ACHN (cell line): ENCODE results near the gene PHF21B.

Source experiments
- DNase-seq: peaks from one replicate; pipeline ENCODE4 v3.0.0-alpha.2; 2015
- in situ Hi-C: cut with HindIII; loops from 2 replicates; pipeline ENCODE4 v1.10.0; 2017; ENCODE audit warnings: low sequenced_read_pairs, low pct_ligation_motif_present, low pct_unique_long_range_greater_than_20kb

Gene PHF21B

DNA sequence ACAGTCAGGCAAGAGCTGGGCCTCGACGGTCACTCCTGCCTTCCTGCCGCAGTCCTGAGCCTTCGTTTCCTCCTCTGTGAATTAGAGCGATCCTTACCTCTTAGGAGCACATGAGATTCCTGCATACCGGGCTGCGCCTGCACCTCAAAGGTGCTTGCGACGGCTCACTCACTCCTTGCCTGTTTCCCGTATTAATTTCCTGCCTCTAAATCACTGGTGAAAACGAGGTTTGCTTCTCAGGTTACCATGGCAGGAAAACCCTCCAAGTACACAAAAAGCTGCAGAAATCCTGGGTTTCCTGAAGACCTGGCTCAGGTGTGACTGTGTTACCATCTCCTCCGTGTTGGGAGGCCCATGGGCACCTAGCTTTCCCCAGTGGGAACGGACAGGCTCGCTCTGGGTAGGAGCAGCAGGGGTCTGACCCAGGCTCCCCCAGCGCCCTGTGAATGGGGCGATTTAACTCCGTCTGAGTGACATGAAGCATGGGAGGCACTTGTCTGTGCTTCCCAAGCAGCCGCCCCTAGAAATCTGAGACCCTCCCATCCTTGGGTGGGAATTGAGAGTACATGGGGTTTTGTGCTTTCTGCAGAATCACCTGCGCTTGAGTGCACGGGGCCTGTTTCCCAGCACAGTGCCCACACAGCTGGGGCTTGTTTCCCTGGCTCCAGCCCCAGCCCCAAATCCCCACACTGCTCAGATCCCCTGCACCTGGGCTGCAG lies 64.8 kb downstream of the PHF21B start:
- no peak for DNase-seq
- in situ Hi-C loops, result no loop called here

DNA sequence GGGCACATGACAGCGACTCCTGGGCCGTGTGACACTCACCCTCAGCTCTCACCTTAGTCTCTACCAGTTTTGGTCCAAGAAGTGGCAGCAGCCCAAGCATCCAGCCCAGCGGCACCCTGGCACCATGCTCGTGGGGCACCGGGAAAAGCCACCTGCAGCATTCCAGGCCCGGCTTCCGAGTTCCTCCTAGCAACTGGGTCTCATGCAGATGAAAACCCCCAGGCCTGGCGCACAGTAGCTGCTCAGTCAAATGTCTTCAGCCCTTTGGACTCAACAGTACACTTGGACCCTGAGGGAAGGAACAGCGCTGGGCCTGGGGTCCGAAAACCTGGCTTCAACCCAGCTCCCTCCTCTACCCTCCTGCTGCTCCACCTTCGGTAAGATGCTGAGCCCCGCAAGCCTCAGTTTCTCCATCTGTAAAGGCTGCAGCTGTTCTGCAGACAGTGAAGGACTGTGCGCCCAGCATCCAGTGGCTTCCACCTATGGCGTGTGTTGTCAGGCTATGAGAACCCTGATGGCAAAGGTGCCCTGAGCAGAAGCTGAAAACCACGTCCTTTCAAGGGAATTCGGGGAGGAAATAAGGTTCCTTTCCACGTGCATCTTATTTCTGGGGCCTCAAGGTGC lies 66.0 kb downstream of the PHF21B start:
- in situ Hi-C loops, result no loop called here
- no peak for DNase-seq

DNA sequence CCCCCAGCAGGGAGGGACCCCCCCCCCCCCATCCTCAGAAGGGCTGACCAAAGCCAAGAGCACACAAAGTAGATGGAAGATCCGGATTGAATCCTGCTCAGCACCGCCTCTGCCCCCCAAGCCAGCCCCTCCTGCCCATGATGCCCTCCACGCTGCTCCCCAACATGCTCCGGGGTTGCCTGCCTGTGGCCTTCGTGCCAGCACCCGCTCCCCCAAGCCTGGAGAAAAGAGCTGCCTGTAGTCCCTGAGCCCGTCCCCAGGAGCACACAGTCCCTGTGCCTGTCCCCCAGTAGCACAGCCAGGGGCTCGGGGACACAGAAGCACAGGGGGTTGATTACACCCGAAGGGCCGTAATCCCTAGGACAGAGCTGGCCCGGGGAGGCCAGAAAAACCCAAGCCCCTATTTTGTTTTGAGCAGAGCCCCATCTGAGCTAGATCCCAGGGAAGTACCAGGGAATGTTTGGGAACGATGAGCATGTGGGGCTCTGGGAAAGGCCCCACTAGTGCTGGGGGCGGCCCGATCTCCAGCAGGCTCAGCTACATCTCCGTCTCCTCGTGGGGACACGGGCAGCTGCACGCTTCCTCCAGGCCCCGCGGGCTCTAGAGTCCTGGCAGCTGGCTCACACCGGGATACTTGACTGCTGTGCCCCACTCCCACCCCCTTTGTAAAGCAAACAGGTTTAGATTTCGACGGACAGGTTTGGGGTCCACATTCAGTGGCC lies 66.7 kb downstream of the PHF21B start:
- in situ Hi-C loops, result no loop called here

DNA sequence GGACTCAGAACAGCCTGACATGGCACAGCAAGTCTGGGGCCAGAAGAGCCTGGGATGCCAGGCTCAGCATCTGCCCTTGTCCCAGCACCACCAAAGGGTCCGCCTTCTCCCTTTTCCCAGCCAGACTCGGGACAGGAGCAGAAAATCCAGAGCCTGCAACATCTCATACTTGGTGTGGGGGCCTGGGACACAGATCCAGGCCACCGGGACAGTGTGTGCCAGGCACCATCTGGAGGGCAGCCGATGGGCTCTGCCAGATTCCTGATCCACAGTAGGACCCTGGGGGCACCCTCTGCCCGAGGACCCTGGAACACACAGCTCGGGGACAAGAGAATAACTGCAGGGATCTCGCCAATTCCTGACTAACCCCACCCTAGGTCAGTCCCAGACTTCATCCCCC lies 67.7 kb downstream of the PHF21B start:
- in situ Hi-C loops, result no loop called here
- DNase-seq, result no peak

More for the DNA sequence above, 66.7 kb downstream of the PHF21B start:
- DNase-seq, result no peak

DNA sequence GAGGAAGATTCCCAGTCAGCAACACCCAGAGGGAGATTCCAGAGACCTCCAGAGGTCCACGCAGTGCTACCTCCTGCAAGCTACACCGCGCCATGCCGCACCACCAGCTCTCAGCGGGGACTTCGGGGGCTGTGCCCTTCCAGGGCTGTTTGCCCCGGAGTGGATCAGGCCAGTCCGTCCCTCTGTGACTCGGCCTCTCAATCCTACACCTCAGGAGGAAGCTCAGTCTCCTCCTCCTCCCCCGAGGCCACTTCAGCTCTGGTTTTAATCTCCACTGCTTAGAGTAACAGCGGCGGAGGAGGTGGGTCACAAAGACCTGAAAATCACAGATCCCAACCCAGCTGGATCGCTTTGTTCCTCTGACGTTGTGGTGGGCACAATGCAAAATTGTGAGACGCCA lies 68.6 kb downstream of the PHF21B start:
- DNase-seq, result no peak
- in situ Hi-C loops, result no loop called here

DNA sequence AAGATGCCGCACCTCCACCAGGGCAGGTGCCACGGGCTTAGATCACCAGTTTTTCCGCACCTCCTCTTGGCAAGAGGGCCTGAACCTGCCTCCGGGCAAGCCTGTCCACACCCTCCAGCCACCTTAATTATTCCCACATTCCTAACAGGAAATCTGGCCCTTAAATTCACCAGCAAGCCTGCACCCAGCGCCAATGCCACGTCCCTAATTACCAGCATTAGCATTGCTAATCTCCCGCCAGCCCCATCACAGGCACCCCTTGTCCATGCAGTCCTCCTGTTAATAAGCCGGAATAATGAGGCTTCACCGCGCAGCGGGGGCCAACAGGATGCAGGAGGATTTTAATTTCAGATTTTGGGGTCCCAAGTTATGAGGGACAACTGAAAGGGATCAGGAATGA lies 69.7 kb downstream of the PHF21B start:
- in situ Hi-C loops, result no loop called here
- DNase-seq, result no peak

DNA sequence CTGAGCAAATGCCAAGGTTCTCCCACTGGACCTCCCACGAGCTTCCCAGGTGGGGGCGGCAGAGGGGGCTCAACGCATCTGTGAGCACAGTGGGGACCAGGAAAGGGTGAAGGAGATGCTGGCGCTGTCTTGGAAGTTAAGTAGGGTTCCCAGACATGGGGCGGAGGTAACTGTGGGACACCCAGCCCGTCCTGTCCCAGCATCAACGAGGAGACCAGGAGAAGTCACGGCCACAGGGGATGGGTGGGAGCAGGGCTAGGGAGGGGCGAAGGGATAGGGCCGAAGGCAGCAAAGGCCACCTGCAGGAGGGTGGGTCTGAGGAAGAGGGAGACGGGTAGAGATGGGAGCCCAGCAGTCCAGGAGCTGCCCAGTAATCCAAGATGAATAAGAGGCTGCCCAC lies 70.4 kb downstream of the PHF21B start:
- in situ Hi-C loops, result no loop called here
- no peak for DNase-seq

DNA sequence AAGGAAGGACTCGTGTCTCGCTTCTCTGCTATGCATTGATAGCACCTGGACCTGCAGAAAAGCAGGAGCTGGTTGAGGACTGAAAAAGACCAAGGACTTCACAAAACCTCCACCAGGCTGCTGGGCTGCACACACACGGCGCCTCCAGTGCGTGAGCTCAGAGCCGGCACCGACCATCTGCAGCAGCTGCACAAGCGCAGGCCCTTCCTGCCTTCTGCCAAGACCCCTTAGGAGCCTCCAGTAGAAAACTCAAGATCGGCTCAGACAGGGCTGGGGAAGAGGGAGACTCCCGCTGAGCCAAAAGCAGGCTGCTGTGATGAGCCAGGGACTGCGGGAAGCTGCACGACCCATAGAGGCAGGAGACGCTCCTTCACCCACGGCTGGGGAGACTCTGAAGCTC lies 70.9 kb downstream of the PHF21B start:
- no peak for DNase-seq
- in situ Hi-C loops, result no loop called here

DNA sequence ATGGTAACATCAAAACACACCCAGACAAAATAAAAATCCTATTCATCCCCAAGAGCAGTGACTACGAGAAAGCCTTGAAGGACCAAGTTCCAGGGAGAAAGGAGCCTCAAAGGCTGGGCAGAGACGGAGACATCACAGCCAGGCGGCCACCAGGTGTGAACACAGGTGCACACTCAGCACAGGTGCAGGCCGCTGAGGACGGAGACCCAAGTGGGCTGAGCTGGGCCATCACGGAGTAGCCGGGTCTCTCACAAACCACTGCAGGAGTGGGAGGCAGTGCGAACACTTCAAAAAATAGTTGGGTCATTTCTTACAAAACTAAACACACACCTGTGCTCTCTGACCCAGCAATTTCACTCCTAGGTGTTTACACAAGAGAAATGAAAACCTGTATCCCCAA lies 72.6 kb downstream of the PHF21B start:
- no peak for DNase-seq
- in situ Hi-C loops, result no loop called here

DNA sequence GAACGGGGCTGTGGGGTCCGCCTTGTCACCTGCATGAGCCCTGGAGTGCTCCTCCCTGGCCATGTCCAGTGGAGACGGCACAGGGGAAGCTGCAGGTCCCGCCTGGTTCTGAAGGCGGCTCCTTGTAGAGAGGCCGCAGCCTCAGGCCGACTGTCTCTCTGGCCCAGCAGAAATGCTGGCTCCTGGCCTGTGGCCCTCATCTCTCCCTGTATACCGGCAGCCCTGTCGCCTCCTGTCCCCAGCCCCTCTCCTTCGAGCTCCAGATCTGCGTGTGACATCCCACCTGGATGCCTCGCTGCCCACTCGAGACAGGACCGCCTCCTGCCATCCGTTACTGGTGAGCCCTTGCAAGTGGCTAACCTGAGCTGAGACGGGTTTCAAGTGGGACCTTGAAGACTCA lies 73.6 kb downstream of the PHF21B start:
- in situ Hi-C loops, result no loop called here
- DNase-seq, result no peak

DNA sequence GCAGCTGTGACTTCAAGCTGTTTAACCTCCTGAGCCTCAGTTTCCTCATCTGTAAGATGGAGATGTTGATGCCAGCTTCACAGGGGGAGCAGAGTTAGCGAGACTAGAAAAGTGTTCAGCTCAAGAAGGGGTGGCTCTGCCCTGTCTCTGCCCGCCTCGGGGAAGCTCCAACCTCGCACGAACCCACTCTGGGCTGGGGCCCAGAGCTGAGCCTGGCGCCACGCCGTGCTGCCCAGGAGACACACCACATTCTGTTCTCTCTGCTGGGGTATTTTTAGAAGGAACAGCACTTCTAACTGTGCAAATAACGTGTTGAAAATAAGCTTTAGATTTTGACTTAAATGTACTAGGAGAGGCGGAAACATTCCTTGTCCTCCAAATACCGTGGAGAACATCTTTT lies 74.1 kb downstream of the PHF21B start:
- no peak for DNase-seq
- in situ Hi-C loops, result no loop called here

DNA sequence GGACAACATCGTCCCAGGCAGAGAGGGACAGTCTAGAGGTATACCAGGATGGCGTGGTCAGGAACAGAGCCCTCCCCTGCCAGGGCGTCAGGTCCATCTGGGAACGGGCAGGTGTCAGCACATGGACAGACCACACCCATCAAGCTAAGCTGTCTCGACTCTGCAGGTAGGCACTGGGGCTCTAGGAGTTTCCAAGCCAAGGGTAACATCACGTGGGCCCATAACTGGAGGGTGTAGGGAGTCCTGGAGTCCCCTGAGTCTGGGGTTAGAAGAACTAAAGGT lies 75.4 kb downstream of the PHF21B start:
- DNase-seq, result no peak
- in situ Hi-C loops, result no loop called here

DNA sequence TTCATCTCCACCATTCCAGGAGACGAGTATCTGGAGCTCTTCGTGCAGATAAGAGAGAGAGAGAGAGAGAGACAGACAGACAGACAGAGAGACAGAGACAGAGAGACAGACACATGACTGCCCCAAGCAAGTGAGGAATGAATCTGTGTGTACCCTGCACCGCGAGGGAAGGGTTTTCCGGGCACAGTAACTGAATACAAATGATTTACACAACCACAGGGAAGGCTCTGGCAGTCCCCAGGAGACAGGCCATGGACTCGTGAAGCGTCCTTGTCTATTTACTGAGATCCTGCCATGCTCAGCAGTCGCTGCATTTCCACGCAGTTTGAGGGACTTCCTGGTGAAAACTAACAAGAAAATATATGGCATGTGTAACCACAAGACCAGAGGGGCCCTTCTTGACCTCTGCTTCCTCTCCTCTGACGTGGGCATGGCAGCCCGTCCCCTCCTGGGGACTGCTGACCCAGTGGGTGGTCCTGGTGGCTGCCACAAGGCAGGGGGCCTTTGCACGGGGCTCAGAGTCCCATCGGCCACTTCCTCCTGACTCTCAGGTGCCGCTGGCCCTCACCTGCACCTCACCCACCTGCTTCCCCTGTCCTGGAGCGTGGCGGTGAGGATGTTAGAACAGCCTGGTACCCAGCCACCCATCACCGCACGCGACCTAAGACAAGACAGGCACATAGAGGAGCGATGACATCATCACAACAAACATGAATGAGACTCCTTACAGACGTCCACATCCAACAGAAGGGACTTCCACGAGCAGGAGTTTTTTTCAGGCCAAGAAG lies 75.9 kb downstream of the PHF21B start:
- DNase-seq, result no peak
- in situ Hi-C loops, result no loop called here

DNA sequence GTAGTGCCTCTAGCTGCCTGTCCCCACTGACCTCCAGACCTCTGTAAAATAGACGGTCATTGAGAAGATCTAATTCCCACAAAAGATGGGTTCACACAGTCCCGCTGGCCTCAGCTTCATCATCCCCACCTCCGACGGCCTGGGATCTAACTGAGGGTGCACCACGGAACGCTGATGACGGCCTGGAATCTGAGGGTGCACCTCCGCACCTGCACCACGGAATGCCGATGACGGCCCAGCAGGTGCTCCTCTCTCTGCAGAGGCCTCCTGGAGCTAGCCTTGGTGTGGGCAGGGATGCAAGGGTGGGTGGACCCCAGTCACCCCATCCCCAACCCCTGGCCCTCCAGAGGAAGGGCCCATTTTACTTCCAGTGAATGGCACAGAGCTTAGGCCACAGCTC lies 77.3 kb downstream of the PHF21B start:
- no peak for DNase-seq
- in situ Hi-C loops, result no loop called here

DNA sequence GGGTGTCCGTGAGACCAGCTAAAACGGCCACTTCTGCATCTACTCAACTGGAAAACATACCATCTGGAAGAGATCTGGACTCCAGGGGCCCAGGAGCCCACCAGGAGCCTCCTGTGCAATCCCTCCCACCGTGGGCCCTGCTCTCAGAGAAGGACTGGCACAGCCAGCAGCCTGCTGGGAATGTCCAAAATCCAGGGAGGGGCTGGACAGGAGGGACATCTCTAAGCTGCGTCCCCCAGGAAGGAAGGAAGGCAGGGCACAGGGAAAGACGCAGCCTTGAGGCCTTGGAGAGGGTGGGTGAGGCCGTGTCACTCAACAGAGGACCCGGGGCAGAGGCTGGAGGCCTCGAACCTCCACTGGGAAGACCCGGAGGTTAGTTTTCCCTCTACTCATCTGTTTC lies 78.0 kb downstream of the PHF21B start:
- in situ Hi-C loops, result no loop called here

DNA sequence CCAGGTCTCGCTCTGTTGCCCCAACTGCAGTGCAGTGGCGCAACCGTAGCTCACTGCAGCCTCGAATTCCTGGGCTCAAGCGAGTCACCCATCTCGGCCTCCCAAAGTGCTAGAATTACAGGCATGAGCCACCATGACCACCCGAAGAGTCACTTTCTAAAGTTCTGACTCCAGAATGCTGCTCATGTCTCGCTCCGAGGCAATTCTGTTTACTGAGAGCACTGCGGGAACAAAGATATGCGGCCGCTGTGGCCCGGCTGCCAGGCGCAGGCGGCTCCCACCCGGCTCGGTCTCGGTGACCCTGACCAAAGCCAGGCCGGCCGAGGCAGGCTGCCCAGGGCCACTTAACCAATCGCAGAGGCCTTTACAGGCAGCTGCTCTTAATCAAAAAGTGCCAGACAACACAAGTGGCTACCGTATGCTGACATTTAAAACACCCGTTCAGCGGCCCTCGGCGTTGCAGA lies 78.7 kb downstream of the PHF21B start:
- DNase-seq, result no peak
- in situ Hi-C loops, result no loop called here

More for the DNA sequence above, 78.0 kb downstream of the PHF21B start:
- DNase-seq, result no peak

DNA sequence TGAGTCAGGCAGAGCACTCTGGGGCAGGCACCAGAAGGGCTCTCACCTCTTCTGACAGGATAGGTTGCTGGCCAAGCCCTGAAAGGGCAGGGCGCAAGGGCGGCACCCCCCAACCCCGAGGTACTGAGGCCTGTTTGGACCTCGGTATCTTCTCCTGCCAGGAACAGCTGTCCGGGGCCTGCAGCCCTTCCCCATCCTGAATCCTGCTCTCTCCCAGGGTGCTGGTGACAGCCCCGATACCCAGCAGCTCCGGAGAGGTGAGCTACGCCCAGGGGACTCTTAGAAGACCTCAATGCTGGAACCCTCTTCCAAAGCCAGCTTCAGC lies 79.1 kb downstream of the PHF21B start:
- DNase-seq, result no peak
- in situ Hi-C loops, result no loop called here

DNA sequence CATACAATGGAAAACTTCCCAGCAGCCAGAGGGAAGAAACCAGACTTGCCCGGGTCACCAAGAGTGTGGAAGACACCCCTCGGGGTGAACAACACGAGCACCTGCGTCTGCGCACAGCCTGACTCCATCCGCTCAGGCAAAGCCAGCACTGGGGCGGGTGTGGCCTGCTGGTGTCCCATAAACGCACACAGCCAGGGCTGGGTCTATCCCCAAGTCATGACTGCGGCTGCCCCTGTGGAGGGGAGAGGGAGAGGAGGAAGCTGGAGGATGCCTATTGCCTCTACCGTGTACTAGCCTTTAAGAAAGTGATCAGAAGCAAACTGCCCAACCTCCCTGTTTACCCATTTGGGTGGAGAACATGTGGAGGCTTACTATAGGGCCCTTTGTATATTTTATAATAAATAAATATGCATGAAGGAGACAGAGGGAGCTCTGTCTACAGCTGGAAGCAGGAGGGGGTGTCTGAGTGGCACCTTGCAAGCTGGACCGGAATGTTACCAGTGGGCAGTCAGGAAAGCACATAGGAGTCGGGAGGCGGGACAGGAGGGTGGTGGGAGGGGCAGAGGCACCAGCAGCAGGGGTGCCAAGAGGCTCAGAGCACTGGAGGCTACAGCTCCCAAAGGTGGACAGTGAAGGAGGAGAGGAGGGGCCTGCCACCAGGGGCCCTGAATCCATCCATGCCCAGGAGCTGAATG lies 79.6 kb downstream of the PHF21B start:
- no peak for DNase-seq
- in situ Hi-C loops, result no loop called here
